IPS-NIHi7 (cell line): Measurements from ENCODE around the gene SLC43A2.
"Not testable (repeated sequence)": the region's sequence is repeated elsewhere in the genome, so short reads cannot be mapped to it uniquely, and the experiment has no call there.

Source experiments
- DNase-seq: peaks from one replicate; pipeline ENCODE4 v3.0.0; 2012; ENCODE audit warnings: mixed read lengths; ENCODE audit errors: extremely low spot score

The SLC43A2 gene

GRCh38 chr17:1539811-1540210 lies 88.8 kb downstream of the SLC43A2 start:
- DNase-seq, result no peak

DNA sequence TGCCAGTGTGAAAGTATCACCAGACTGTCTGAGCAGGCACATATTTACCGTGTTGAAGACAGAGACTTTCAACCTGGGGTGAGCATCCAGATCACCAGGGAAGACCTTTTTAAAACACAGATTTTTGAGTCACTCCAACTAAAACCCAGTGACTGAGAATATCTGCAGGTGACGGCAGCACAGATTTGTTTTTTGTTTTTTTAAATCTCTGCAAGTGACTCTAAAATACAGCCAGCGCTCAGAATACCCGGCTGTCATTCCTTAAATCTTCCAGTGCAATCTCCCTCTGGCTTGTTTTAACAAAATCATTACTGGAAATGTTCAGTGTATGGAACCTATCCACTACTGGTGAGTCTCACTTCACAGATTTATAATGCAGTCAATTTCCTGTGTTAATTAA lies 92.9 kb downstream of the SLC43A2 start:
- DNase-seq, result no peak

- DNase-seq, result no peak
Measured at GRCh38 chr17:1533661-1534325, 94.8 kb downstream of the SLC43A2 start.

- DNase-seq, result peak; percentile 76
Measured at GRCh38 chr17:1532836-1533602, 95.6 kb downstream of the SLC43A2 start.

DNA sequence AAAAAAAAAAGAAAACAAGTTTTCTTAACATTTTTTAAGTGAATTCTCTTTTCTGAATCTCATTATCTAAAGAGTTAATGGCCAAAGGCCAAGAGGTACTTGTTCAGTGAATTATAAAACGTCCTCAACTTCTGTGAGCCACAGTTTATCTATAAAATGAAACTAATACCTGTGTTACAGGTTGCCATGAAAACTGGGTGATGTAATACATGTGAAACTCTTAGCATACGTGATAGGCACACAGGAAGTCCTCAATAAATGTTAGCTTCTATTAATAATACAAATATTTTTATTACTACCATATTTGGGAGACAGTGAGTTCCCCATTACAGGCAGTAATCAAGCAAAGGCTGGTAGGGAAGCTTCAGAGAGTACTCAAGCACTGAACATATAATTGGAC lies 98.8 kb downstream of the SLC43A2 start:
- no peak for DNase-seq

GRCh38 chr17:1526876-1527275 lies 101.8 kb downstream of the SLC43A2 start:
- not testable (repeated sequence) for DNase-seq

- no peak for DNase-seq
Measured at GRCh38 chr17:1522626-1523025, 106.0 kb downstream of the SLC43A2 start.

DNA sequence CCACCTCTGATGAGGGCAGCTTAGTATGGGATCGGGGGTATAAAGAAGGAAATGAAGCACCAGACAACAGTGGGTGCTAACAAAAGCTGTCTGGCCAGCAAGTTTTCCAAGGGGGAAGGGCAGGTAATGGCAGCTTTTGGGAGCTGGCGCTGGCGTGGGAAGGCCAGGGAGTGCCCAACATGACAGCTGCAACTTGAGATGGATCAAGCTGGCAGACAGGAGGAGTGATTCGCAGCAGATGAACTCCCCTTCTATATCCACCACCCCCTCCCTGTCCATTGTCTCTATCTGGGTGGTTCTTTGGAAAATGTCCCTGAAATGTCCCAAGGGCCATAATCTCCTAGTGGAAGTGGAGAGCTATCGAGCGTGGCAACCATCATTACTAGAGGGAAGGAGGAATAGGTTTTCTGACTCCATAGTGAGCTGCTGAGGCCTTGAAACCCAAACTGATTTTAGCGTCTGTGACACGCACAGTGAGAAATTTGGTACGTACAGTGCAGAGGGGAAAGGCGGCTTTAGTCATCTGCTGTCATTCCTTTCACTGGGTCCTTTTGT lies 107.5 kb downstream of the SLC43A2 start:
- no peak for DNase-seq

DNA sequence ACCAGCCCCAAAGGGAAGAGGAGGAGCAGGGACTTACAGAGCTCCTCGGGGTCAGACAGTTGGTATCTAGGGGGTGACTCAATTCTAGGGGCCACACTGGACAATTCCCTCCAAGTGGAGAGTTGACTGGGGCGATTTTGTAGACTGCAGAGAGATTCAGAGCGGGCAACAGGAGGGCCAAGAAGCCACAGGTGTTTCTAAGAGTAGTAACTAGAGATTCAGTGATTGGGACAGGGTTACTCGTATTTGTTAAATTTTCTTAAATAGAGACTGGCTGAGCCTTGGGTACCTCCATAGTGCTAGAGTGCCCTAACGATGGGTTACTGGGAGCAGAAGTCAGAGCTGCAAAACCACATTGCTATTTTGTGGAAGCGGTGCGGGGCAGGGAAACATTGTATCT lies 109.0 kb downstream of the SLC43A2 start:
- DNase-seq, result no peak
